Activated CD8-positive, alpha-beta memory T cell treated with anti-CD3 and anti-CD28 coated beads, Interleukin-2, amount 10 ng/mL, durations not matched to agents 7 days and 5 days (primary cell): Measurements from ENCODE around the gene SLC46A1. TPM values are rescaled to one million over a fixed set of nuclear protein-coding genes. Genes with fewer than 3 reads are reported as not detected.

Experiments
- ATAC-seq: fragments of 150-1000 bp; cut with Tn5 transposase; one replicate; pipeline ENCODE4 v1.10.0; 2021; ENCODE audit warnings: moderate library complexity
- CTCF ChIA-PET: fragments of 350-600 bp; sonication (Branson Sonifier 250); formaldehyde crosslinking; loops from one replicate; lab custom pipeline; 2021; ENCODE audit warnings: antibody characterized with exemption; lab: Charles Lee
- DNase-seq: peaks from one replicate; pipeline ENCODE4 v3.0.0-alpha.2; 2020
- H3K27ac Mint-ChIP-seq: one replicate; pipeline ENCODE4 v1.8.0; 2021; ENCODE audit warnings: mild to moderate bottlenecking, mixed read lengths
- H3K27me3 Mint-ChIP-seq: one replicate; pipeline ENCODE4 v1.8.0; 2021; ENCODE audit warnings: mixed read lengths
- H3K36me3 Mint-ChIP-seq: one replicate; pipeline ENCODE4 v1.8.0; 2021; ENCODE audit warnings: mild to moderate bottlenecking, mixed read lengths
- H3K4me1 Mint-ChIP-seq: one replicate; pipeline ENCODE4 v1.8.0; 2021; ENCODE audit warnings: mixed read lengths
- H3K4me3 Mint-ChIP-seq: one replicate; pipeline ENCODE4 v1.8.0; 2021; ENCODE audit warnings: mild to moderate bottlenecking, moderate library complexity, mixed read lengths
- H3K9me3 Mint-ChIP-seq: one replicate; pipeline ENCODE4 v1.8.0; 2022; ENCODE audit warnings: low read depth, mixed read lengths
- total RNA-seq, 2 experiments: library from RNA; stranded (reverse); gene quantifications; one replicate each; pipeline ENCODE4 v1.2.3, GENCODE V29; 2021

The SLC46A1 gene
- total RNA-seq, 2 experiments from 2014 or later, result 3.0 to 5.3 TPM

- CTCF ChIA-PET, result interaction anchor here (0.5 to 4.7 kb wide), 2 partner anchors 18 to 974 kb away, joined by 3 to 18 read pairs; no protein-coding TSS in a partner anchor
- no peaks in the 10 kb centered on the region for H3K9me3 Mint-ChIP-seq
- DNase-seq (no peak), ATAC-seq (no peak)
- H3K27ac Mint-ChIP-seq, result no peak overlapping the region
- H3K27me3 Mint-ChIP-seq, result no peaks in the 10 kb centered on the region
- H3K4me1 Mint-ChIP-seq, result peaks cover 24% of the 10 kb centered on the region
- no peak overlapping the region for H3K4me3 Mint-ChIP-seq
- H3K36me3 Mint-ChIP-seq, result peaks cover 5% of the 10 kb centered on the region
Observed at GRCh38 chr17:28398280-28398981, 7.6 kb downstream of the SLC46A1 start.

GRCh38 chr17:28397687-28398279, 8.2 kb downstream of the SLC46A1 start:
- H3K4me1 Mint-ChIP-seq, result peaks cover 24% of the 10 kb centered on the region
- no peak for ATAC-seq
- H3K36me3 Mint-ChIP-seq, result peaks cover 5% of the 10 kb centered on the region
- no peaks in the 10 kb centered on the region for H3K27me3 Mint-ChIP-seq
- no peaks in the 10 kb centered on the region for H3K9me3 Mint-ChIP-seq
- CTCF ChIA-PET, result interaction anchor here (0.5 to 4.7 kb wide), 4 partner anchors 11 to 975 kb away, joined by 3 to 18 read pairs (median 6); no protein-coding TSS in a partner anchor
- DNase-seq, result no peak
- no peak overlapping the region for H3K4me3 Mint-ChIP-seq
- no peak overlapping the region for H3K27ac Mint-ChIP-seq

- DNase-seq (no peak), ATAC-seq (no peak)
- Mint-ChIP-seq H3K4me1 (peaks cover 22% of the 10 kb centered on the region), H3K27ac (no peak overlapping the region), H3K36me3 (peaks cover 5% of the 10 kb centered on the region), H3K27me3 (no peaks in the 10 kb centered on the region), H3K4me3 (no peak overlapping the region), H3K9me3 (no peaks in the 10 kb centered on the region)
- CTCF ChIA-PET, result interaction anchor here (1.5 to 2.1 kb wide), 2 partner anchors 12 to 19 kb away, joined by 3 to 8 read pairs; no protein-coding TSS in a partner anchor
Observed at GRCh38 chr17:28397275-28397674, 8.7 kb downstream of the SLC46A1 start.

- Mint-ChIP-seq H3K9me3 (no peaks in the 10 kb centered on the region), H3K36me3 (peaks cover 5% of the 10 kb centered on the region), H3K4me3 (no peak overlapping the region), H3K27ac (peak overlapping the region; percentile 41), H3K4me1 (peaks cover 17% of the 10 kb centered on the region), H3K27me3 (no peaks in the 10 kb centered on the region)
- peak; percentile 49 for DNase-seq
- peak; percentile 47 for ATAC-seq
- CTCF ChIA-PET, result interaction anchor here (1.5 to 2.1 kb wide), 2 partner anchors 12 to 20 kb away, joined by 3 to 8 read pairs; no protein-coding TSS in a partner anchor
Observed at GRCh38 chr17:28396635-28397239, 9.3 kb downstream of the SLC46A1 start.

DNA sequence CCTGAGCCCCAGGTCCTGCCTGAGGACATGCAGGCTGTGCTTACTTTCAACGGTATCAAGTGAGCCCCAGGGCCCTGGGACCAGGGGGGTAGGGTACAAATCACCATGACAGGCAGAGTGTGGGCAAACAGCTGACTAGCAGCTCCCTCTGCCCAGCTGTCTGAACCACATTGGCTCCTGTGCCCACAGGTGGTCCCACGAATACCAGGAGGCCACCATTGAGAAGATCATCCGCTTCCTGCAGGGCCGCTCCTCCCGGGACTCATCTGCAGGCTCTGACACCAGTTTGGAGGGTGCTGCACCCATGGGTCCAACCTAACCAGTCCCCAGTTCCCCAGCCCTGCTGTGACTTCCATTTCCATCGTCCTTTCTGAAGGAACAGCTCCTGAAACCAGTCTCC, 10.0 kb downstream of the SLC46A1 start:
- no peaks in the 10 kb centered on the region for H3K9me3 Mint-ChIP-seq
- CTCF ChIA-PET, result interaction anchor here (2.1 kb wide), 1 partner anchor 20 kb away, joined by 8 read pairs; no protein-coding TSS in a partner anchor
- H3K4me1 Mint-ChIP-seq, result peaks cover 13% of the 10 kb centered on the region
- no peak overlapping the region for H3K4me3 Mint-ChIP-seq
- H3K36me3 Mint-ChIP-seq, result peaks cover 8% of the 10 kb centered on the region
- ATAC-seq (no peak), DNase-seq (no peak)
- no peak overlapping the region for H3K27ac Mint-ChIP-seq
- H3K27me3 Mint-ChIP-seq, result no peaks in the 10 kb centered on the region

- peaks cover 10% of the 10 kb centered on the region for H3K36me3 Mint-ChIP-seq
- ATAC-seq (no peak), DNase-seq (no peak)
- H3K4me3 Mint-ChIP-seq, result no peak overlapping the region
- H3K4me1 Mint-ChIP-seq, result peaks cover 13% of the 10 kb centered on the region
- no peaks in the 10 kb centered on the region for H3K9me3 Mint-ChIP-seq
- CTCF ChIA-PET, result interaction anchor here (2.1 kb wide), 1 partner anchor 21 kb away, joined by 8 read pairs; no protein-coding TSS in a partner anchor
- no peak overlapping the region for H3K27ac Mint-ChIP-seq
- no peaks in the 10 kb centered on the region for H3K27me3 Mint-ChIP-seq
Observed at GRCh38 chr17:28395426-28395825, 10.6 kb downstream of the SLC46A1 start.

GRCh38 chr17:28394337-28395116, 11.5 kb downstream of the SLC46A1 start:
- Mint-ChIP-seq H3K36me3 (peaks cover 18% of the 10 kb centered on the region), H3K9me3 (no peaks in the 10 kb centered on the region), H3K27ac (no peak overlapping the region), H3K4me3 (no peak overlapping the region), H3K27me3 (no peaks in the 10 kb centered on the region), H3K4me1 (peaks cover 13% of the 10 kb centered on the region)
- CTCF ChIA-PET, result interaction anchor here (0.6 kb wide), 1 partner anchor 34 kb away, joined by 3 read pairs; no protein-coding TSS in a partner anchor
- no peak for ATAC-seq
- no peak for DNase-seq

GRCh38 chr17:28392491-28392890, 13.5 kb downstream of the SLC46A1 start:
- H3K4me3 Mint-ChIP-seq, result no peak overlapping the region
- peaks cover 23% of the 10 kb centered on the region for H3K36me3 Mint-ChIP-seq
- no peaks in the 10 kb centered on the region for H3K27me3 Mint-ChIP-seq
- CTCF ChIA-PET, result no interaction called here
- H3K9me3 Mint-ChIP-seq, result no peaks in the 10 kb centered on the region
- peaks cover 13% of the 10 kb centered on the region for H3K4me1 Mint-ChIP-seq
- H3K27ac Mint-ChIP-seq, result no peak overlapping the region
- ATAC-seq, result no peak
- DNase-seq, result no peak

GRCh38 chr17:28391401-28391800, 14.6 kb downstream of the SLC46A1 start:
- DNase-seq (no peak), ATAC-seq (no peak)
- Mint-ChIP-seq H3K36me3 (peaks cover 23% of the 10 kb centered on the region), H3K4me3 (no peak overlapping the region), H3K27me3 (no peaks in the 10 kb centered on the region), H3K4me1 (peaks cover 6% of the 10 kb centered on the region), H3K9me3 (no peaks in the 10 kb centered on the region), H3K27ac (no peak overlapping the region)
- CTCF ChIA-PET, result no interaction called here

- Mint-ChIP-seq H3K27me3 (no peaks in the 10 kb centered on the region), H3K4me1 (peaks cover 4% of the 10 kb centered on the region), H3K4me3 (no peak overlapping the region), H3K27ac (no peak overlapping the region), H3K36me3 (peaks cover 23% of the 10 kb centered on the region), H3K9me3 (no peaks in the 10 kb centered on the region)
- no peak for DNase-seq
- ATAC-seq, result no peak
- CTCF ChIA-PET, result no interaction called here
Observed at GRCh38 chr17:28390984-28391383, 15.0 kb downstream of the SLC46A1 start.

DNA sequence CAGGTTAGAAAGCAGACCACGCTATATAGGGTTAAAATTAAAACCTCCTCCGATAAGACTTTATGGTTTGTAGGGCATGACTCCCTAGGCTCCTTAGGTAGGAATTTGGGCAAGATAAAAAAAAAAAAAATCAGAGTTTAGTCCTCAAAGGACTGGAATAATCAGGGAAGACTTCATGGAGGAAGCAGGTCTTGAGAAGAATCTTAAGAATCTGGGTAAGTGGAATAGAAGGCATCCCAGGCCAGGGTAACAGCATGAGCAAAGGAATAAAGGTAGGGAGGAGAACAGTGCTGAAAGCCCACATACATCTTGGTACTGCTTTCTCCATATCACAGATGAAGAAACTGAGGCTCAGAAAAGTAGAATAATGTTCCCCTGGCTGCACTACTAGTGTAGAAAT, 15.4 kb downstream of the SLC46A1 start:
- H3K4me1 Mint-ChIP-seq, result peaks cover 2% of the 10 kb centered on the region
- CTCF ChIA-PET, result no interaction called here
- H3K36me3 Mint-ChIP-seq, result peaks cover 23% of the 10 kb centered on the region
- DNase-seq (no peak), ATAC-seq (no peak)
- H3K27me3 Mint-ChIP-seq, result no peaks in the 10 kb centered on the region
- no peak overlapping the region for H3K27ac Mint-ChIP-seq
- H3K4me3 Mint-ChIP-seq, result no peak overlapping the region
- no peaks in the 10 kb centered on the region for H3K9me3 Mint-ChIP-seq

DNA sequence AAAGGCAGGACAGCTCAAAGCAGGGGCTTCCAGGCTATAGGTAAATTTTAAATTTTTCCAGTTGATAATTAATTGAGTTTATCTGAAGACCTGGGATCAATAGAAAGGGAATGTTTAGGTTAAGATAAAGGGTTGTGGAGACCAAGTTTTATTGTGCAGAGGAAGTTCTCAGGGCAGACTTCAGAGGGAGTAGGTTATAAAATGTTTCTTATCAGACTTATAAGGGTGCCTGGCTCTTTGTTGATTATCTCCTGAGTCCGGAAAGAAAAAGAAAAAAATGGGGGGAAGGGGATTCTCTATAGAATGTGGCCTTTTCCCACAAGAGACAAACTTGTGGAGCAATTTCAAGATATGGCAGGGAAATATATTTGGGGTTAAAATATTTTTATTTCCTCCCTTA, 15.9 kb downstream of the SLC46A1 start:
- H3K9me3 Mint-ChIP-seq, result no peaks in the 10 kb centered on the region

DNA sequence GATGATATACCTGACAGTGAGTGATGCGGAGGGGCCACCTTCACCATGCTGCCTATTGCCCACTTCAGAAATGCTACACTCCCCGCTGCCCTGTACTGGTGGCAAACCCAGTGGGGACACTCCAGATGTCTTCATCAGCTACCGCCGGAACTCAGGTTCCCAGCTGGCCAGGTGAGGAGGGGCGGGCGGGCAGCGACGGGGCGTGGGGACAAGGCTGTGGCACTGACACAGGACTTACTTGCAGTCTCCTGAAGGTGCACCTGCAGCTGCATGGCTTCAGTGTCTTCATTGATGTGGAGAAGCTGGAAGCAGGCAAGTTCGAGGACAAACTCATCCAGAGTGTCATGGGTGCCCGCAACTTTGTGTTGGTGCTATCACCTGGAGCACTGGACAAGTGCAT, 17.9 kb downstream of the SLC46A1 start:
- Mint-ChIP-seq H3K27ac (no peak overlapping the region), H3K36me3 (peaks cover 18% of the 10 kb centered on the region), H3K9me3 (no peaks in the 10 kb centered on the region), H3K4me1 (peaks cover 15% of the 10 kb centered on the region), H3K4me3 (no peak overlapping the region), H3K27me3 (no peaks in the 10 kb centered on the region)
- no peak for DNase-seq
- ATAC-seq, result no peak
- CTCF ChIA-PET, result no interaction called here

More for the DNA sequence above, 15.9 kb downstream of the SLC46A1 start:
- DNase-seq (no peak), ATAC-seq (no peak)
- H3K4me1 Mint-ChIP-seq, result peaks cover 6% of the 10 kb centered on the region
- H3K36me3 Mint-ChIP-seq, result peaks cover 23% of the 10 kb centered on the region
- no peaks in the 10 kb centered on the region for H3K27me3 Mint-ChIP-seq
- H3K4me3 Mint-ChIP-seq, result no peak overlapping the region
- no peak overlapping the region for H3K27ac Mint-ChIP-seq
- CTCF ChIA-PET, result no interaction called here
